ENCODE data around the gene AEBP2. TPM values are rescaled to one million over a fixed set of nuclear protein-coding genes. Genes with fewer than 3 reads are reported as not detected.

AEBP2 gene
- total and polyA plus RNA-seq, 9 of the 15 experiments (the other 6 are each of a cell fraction or from before 2014, with no cell fraction given): 5.7 to 43.7 (median 10.3) TPM

DNA sequence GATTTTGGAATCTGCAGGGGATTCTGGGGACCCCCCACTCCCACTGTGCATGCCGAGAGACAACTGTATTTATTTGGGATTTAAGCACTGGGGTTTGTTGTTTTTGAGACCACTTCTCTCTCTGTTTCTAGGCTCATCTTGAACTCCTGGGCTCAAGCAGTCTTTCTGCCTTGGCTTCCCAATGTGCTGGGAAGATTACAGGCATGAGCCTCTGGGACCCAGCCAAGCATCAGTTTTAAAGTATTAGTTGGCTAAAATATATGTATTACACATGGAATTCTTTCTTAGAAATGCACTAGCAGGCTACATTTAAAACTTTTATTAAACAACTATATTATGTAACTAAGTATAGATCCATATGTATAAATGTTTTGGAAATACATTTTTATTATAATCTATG lies 78.3 kb downstream of the AEBP2 start:
- Histone ChIP-seq H3K79me2 (ENCODE audit: control insufficient read depth, insufficient read depth, low read length) (peaks cover 15% of the 10 kb centered on the region), H3K36me3 (ENCODE audit: control insufficient read depth, insufficient read depth, low read length) (peaks cover 30% of the 10 kb centered on the region; the same call in 1 of the 3 replicates), H3K9ac (ENCODE audit: insufficient read depth in 1 of 2, low read depth in 2 of 2, low read length in 2 of 2) (no peak overlapping the region), H3K27me3 (ENCODE audit: control insufficient read depth in 2 of 2, insufficient read depth in 2 of 2, low read length in 2 of 2) (no peaks in the 10 kb centered on the region), H3K4me3 (no peak overlapping the region), H3K9me3 (replicated peaks; ENCODE audit: control insufficient read depth, insufficient read depth, low read depth, low read length) (no peaks in the 10 kb centered on the region), H3K4me1 (replicated peaks in 1 of 2; ENCODE audit: control insufficient read depth in 2 of 2, insufficient read depth in 2 of 2, low read length in 2 of 2) (peaks cover 0 to 14% of the 10 kb centered on the region in 2 experiments; a peak in 2 of 5 replicates), H3K27ac (ENCODE audit: extremely low read depth, low read depth, low read length) (no peak overlapping the region), H3K9me1 (ENCODE audit: control insufficient read depth, insufficient read depth, low read length) (no peaks in the 10 kb centered on the region), H3K4me2 (ENCODE audit: insufficient read depth, low read length) (no peak overlapping the region), H2AFZ (ENCODE audit: low read depth, low read length) (no peak overlapping the region), H4K20me1 (replicated peaks; ENCODE audit: control insufficient read depth, insufficient read depth, low read length) (no peaks in the 10 kb centered on the region)
- in situ Hi-C loops (cut with MboI) (no loop called here), intact Hi-C loops (cut with micrococcal nuclease) (no loop called here)
- ATAC-seq (no peak), FAIRE-seq (no peak), DNase-seq (ENCODE audit: extremely low read depth in 1 of 4, low spot score in 3 of 4) (no peak)
- BruUV-seq (replicated peaks): no TSS peak
- WGBS (ENCODE audit: insufficient coverage, low coverage, missing lambda C conversion rate): 90% methylated on average over 1 of the region's 1 CpG
- ChIA-PET CTCF (ENCODE audit: low intra/inter-chr PET ratio) (no interaction called here), POLR2A (no interaction called here)
- TF ChIP-seq CBFA2T2 (conservative IDR thresholded peaks at IDR 0.05) (no peak), TCF7L2 (IDR thresholded peaks at IDR 0.05; ENCODE audit: low read depth, low read length) (no peak), ZBTB17 (CRISPR knock-in tag; IDR thresholded peaks at IDR 0.05) (no peak)

GRCh38 chr12:19518209-19518608 lies 78.9 kb downstream of the AEBP2 start:
- in situ Hi-C loops (cut with MboI): no loop called here
- no peak for FAIRE-seq
- TF ChIP-seq MXD1 (CRISPR knock-in tag; IDR thresholded peaks at IDR 0.05; ENCODE audit: borderline replicate concordance, poor library complexity, severe bottlenecking) (no peak), ZNF586 (CRISPR knock-in tag; conservative IDR thresholded peaks at IDR 0.05) (no peak), SRSF1 (IDR thresholded peaks at IDR 0.05; ENCODE audit: low read depth, low read length) (no peak), BRD9 (IDR thresholded peaks at IDR 0.05; ENCODE audit: low read depth, partially characterized antibody) (no peak), DPF2 (IDR thresholded peaks at IDR 0.05) (no peak)
- TF ChIP-seq, protein P1, sequence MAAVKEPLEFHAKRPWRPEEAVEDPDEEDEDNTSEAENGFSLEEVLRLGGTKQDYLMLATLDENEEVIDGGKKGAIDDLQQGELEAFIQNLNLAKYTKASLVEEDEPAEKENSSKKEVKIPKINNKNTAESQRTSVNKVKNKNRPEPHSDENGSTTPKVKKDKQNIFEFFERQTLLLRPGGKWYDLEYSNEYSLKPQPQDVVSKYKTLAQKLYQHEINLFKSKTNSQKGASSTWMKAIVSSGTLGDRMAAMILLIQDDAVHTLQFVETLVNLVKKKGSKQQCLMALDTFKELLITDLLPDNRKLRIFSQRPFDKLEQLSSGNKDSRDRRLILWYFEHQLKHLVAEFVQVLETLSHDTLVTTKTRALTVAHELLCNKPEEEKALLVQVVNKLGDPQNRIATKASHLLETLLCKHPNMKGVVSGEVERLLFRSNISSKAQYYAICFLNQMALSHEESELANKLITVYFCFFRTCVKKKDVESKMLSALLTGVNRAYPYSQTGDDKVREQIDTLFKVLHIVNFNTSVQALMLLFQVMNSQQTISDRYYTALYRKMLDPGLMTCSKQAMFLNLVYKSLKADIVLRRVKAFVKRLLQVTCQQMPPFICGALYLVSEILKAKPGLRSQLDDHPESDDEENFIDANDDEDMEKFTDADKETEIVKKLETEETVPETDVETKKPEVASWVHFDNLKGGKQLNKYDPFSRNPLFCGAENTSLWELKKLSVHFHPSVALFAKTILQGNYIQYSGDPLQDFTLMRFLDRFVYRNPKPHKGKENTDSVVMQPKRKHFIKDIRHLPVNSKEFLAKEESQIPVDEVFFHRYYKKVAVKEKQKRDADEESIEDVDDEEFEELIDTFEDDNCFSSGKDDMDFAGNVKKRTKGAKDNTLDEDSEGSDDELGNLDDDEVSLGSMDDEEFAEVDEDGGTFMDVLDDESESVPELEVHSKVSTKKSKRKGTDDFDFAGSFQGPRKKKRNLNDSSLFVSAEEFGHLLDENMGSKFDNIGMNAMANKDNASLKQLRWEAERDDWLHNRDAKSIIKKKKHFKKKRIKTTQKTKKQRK (IDR thresholded peaks at IDR 0.05; ENCODE audit: borderline replicate concordance, low read depth, low read length): no peak
- TF ChIP-seq, protein P2, sequence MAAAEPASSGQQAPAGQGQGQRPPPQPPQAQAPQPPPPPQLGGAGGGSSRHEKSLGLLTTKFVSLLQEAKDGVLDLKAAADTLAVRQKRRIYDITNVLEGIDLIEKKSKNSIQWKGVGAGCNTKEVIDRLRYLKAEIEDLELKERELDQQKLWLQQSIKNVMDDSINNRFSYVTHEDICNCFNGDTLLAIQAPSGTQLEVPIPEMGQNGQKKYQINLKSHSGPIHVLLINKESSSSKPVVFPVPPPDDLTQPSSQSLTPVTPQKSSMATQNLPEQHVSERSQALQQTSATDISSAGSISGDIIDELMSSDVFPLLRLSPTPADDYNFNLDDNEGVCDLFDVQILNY (CRISPR knock-in tag; IDR thresholded peaks at IDR 0.05): no peak

More at GRCh38 chr12:19518209-19518608, 78.9 kb downstream of the AEBP2 start:
- Histone ChIP-seq H3K9me1 (ENCODE audit: control insufficient read depth, insufficient read depth, low read length) (no peaks in the 10 kb centered on the region), H3K9ac (ENCODE audit: insufficient read depth in 1 of 2, low read depth in 2 of 2, low read length in 2 of 2) (no peak overlapping the region), H3K4me3 (no peak overlapping the region), H3K4me2 (ENCODE audit: insufficient read depth, low read length) (no peak overlapping the region), H3K36me3 (ENCODE audit: control insufficient read depth, insufficient read depth, low read length) (peaks cover 27% of the 10 kb centered on the region; the same call in 1 of the 3 replicates), H3K27ac (ENCODE audit: extremely low read depth, low read depth, low read length) (no peak overlapping the region), H3K79me2 (ENCODE audit: control insufficient read depth, insufficient read depth, low read length) (peaks cover 15% of the 10 kb centered on the region), H3K9me3 (replicated peaks; ENCODE audit: control insufficient read depth, insufficient read depth, low read depth, low read length) (no peaks in the 10 kb centered on the region), H2AFZ (ENCODE audit: low read depth, low read length) (no peak overlapping the region), H3K27me3 (ENCODE audit: control insufficient read depth in 2 of 2, insufficient read depth in 2 of 2, low read length in 2 of 2) (no peaks in the 10 kb centered on the region), H4K20me1 (replicated peaks; ENCODE audit: control insufficient read depth, insufficient read depth, low read length) (no peaks in the 10 kb centered on the region), H3K4me1 (replicated peaks in 1 of 2; ENCODE audit: control insufficient read depth in 2 of 2, insufficient read depth in 2 of 2, low read length in 2 of 2) (peaks cover 0 to 14% of the 10 kb centered on the region in 2 experiments; a peak in 2 of 5 replicates)
- no CpG with 5 or more reads among the region's 1 CpG for WGBS (ENCODE audit: insufficient coverage, low coverage, missing lambda C conversion rate)
- ChIA-PET POLR2A (no interaction called here), CTCF (ENCODE audit: low intra/inter-chr PET ratio) (no interaction called here)
- no TSS peak for BruUV-seq (replicated peaks)
- no peak for DNase-seq (ENCODE audit: extremely low read depth in 1 of 4, low spot score in 3 of 4)
- intact Hi-C loops (cut with micrococcal nuclease): no loop called here
- no peak for ATAC-seq

Data from K562 (cell line).